ENCODE results near the gene NTM. TPM values are rescaled to one million over a fixed set of nuclear protein-coding genes. Genes with fewer than 3 reads are reported as not detected.

The NTM gene
- total RNA-seq, 1 donor from 2014 or later = 0.51 TPM

DNA sequence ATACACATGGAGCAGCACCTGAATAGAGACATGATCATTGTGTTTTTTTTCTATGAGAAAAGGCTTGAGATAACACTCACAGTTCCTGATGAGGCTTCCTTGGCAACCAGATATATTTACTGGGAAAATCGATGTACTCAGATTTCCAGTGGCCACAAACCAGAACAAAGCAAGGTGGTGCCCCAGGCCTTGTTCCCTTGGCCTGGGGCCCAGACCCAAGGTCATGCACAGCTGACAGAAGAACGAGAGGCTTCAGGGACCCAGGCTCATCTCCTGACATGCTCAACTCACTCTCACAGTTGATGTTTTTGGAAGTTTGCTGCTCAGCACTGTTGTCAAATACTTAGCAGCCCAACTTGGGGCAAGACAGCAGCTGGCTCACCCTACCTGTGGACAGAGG, 281.8 kb downstream of the NTM start:
- no peak for DNase-seq

DNA sequence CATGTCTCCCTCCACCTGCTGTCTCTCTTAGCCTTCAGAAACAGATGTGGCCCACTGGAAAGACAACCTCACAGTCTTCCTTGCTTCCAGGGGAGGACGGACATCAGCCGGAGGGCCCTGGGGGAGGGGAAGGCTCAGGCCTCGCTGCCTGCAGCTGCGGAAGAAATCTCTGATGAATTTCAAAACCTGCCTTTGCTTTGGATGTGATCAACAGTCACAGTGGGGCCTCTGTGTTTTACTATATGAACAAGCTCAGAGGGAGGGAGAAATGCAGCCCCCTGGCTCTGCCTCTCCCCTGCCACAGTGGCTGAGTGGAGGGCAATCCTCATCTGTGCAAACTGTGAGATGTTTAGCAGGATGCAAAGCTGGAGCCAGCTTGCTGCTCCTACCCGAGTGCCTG, 282.8 kb downstream of the NTM start:
- no peak for DNase-seq

DNA sequence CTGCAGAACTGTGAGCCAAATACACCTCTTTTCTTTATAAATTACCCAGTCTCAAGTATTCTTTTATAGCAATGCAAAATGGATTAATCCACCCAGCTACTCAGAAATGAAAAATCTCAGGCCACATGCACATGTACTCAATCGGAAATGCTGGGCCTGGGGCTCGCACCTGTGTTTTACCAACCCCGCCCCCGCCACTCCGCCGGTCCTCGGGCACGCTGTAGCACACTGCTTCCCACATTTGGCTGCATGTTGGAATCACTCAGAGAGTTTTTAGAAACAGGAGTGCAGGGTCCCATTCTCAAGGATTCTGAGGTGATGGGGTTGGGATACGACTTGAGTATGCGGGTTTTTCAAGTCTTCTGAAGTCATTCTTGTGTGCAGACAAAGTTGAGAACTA, 284.4 kb downstream of the NTM start:
- no peak for DNase-seq

DNA sequence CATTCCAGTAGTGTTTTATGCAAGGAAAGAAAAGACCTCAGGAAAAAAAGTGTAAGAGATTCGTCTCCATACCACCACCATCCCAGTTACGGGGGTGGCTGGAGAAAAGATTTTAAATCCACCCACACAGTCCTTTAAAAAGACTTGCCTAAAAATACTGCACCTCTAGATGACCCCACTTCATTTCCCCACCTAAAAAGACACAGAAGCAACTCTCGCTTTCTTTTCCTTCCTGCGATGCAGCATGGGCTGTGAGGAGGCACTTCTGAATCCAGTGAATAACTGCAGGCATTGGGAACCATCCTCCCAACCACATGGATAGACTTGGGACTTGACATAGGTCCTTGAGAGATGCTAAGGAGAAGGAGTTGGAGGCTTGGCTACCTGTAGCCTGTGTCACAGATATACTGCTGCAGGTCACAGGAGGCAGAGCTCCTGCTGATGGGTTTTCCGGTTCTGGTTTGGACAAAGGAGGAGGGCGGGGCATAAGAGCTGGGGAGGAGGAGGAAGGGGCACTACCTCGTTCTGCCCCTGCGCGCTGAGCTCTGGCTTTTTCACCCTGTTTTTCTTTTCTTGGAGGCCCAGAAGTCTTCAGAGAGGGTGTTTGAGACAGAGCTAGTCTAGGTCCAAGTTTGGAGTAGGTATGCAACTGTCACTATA, 285.9 kb downstream of the NTM start:
- no peak for DNase-seq

DNA sequence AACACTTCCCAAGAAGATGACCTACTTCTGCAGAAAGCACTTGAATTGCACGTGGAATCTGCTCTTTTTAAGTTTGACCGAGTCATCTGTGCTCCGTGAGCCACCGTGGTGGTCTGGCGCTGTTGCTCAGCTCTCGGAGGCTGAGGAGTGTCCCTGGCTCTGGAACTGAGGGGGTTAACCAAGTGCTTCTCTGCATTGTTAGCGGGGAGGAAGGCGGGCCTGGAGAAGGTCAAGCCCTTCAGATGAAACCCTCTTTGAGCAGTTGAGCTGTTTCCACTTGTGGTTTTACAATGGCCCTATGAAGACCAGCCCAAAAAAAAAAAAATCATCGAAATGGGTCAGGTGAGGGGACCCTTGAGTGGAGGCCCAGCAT, 286.4 kb downstream of the NTM start:
- no peak for DNase-seq

DNA sequence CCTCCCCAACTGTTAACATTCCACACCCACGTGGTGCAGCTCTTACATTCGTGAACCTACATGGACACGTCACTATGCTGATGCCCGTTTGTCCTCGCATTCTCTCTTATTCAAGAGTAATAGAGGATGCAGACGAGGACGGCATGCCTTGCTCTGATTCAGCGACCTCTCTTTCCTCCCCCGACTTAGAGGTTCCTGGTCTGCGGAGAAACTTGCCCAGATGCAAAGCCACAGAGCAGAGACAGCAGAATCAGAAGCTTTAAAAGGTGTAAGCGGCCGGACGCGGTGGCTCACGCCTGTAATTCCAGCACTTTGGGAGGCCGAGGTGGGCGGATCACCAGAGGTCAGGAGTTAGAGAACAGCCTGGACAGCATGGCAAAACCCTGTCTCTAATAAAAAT, 288.0 kb downstream of the NTM start:
- no peak for DNase-seq

DNA sequence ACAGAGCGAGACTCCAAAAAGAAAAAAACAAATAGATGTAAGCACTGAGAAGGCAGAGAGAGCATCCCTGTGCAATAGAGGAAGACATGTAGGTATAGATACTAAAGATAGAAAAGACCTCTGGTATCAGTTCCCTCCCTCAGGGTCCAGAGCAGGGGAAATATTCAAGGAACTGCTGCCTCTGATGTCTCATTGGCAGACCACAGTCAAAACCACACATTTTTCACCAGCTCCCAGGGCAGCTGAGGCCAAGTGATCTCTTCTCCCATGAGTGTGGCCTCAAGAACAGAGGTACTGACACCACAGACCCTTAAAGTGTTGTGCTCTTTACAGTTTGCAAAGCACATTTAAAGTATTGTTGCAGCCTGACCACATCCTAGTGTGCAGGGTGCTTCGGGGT, 288.5 kb downstream of the NTM start:
- DNase-seq = no peak

DNA sequence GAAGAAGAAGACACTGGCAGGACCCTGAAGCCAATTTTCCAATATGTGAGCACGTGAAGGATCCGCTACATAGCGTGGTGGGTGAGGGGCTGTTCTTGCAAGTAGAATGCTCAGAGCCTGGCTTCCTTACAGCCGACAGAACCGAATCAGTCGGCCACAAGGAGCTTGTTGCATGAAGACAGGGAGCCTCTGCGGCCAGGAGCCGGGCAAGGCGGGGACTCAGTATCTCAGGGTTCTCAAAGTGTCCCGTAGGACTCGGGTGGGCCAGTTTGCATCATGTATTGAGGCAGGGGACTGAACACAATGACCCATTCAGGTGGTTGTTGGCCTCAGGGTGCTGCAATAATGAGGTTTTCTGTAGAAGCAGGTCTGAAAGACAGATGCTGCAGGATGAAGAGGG, 289.5 kb downstream of the NTM start:
- DNase-seq = no peak

DNA sequence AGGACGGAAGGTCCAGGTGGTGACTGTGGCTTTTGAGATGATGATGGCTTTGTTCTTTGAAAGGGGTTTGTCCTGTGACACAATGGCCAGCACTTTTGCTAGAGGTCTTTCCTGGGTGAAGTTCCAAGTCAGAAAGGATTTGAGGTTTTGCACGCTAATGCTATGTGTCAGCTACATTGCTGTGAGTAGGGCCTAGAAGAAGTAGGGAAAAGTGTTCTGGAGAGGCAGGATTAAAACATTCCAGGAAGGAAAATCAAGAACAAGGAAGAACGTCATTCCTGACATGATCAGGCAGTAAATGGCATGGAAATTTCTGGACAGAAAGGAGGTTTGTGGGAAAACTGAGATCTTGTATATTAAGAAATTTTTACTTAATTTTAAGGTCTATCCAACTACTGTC, 290.7 kb downstream of the NTM start:
- no peak for DNase-seq

DNA sequence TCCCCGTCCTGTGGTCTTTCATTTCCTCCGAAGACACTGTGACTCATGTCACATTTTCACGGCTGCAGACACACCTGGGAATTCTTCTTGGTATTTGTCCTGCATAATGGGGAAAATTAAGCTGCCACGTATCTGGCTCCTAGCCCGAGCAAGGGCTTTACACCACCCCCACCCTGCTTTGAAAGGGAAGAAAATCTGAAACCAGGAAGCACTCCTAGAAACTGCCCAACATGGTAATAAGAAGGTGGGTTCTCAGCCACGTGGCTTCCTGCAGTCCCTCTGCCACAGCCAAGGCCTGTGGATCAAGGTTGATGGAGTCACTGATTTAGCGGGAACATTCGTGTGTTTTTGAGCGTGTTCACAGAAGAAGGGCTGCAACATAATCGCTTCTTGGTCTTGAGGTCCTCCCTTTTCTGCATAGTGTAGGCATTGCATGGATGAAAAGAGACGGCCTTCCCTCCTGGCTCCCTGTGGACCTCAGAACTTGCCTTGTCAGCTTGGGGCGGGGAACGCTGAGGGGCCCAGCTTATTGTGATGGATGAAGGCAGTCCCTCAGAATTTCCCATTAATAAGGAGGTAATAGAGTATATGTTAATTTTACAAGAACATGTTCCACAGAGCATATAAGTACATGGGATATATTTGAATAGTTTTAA, 292.0 kb downstream of the NTM start:
- DNase-seq = no peak

DNA sequence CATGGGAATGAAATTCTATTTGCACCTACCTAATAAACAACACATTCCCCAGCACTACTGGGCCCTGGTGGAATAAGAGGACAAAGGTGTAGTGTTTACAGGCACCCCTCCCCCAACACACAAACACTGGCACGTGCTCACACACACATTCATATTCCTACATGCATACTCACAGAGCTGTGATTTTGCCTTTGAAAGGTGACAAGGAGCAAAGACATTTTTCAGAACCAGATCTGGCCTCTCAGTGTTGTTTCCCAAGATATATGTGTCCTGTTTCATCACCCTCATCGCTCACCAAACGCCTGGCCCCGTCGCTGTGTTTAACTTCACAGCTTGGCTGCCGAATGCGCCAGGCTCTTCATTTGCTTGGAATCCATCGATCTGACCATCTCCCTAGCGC, 292.6 kb downstream of the NTM start:
- DNase-seq = no peak

DNA sequence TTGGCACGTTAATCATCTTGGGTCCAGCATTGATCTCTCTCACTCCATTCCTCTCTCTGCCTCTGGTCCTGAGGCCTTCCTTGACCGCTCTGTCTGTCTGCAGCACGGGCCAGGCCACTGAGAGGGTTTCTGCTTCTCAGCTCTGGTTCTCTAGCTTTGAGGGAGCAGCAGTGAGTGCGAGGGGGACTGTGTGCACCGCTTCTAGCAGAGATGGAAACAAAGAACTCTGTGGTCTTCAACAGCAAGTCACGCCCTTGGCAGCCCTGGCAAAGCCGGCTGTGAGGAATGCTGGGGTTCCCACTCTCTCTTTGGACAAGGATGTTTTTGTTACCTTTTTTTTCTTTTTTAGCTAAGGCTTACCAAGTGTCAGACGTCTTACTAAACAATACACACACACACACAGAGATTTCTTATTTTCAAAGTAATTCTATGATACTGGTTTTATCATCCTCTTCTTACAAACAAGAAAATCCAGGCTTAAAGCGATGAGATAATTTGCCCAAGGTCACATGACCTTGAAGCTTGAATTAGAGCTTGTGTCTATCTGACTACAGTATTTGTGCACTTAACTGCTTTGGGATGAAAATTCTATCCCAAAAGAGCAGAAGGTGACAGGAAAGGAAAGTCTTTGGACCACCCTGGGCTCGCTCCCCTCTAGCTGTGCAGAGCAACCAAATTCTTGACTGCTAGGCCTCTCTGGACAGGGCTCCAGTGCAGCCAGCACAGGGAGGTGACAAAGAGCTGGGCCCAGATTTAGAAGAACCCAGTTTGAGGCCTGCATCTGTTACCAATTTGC, 293.2 kb downstream of the NTM start:
- no peak for DNase-seq

DNA sequence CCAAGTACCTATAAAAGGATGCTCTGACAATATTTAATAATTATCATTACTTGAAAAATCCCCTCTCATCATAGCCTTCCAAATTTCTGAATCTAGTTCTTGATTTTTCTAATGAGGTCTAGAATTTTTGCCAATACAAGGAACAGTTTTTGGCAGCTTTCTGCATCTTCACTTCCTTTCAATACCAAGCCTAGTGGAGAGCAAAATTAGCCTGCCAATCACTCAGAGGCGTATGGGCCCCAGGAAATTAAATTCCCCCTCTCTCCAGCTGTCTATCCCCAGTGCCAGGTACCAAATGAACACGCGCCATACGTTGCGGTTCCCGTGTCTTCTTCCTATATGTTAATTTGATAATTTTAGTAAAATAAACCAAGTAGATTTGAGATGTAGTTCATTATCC, 293.9 kb downstream of the NTM start:
- DNase-seq = no peak

DNA sequence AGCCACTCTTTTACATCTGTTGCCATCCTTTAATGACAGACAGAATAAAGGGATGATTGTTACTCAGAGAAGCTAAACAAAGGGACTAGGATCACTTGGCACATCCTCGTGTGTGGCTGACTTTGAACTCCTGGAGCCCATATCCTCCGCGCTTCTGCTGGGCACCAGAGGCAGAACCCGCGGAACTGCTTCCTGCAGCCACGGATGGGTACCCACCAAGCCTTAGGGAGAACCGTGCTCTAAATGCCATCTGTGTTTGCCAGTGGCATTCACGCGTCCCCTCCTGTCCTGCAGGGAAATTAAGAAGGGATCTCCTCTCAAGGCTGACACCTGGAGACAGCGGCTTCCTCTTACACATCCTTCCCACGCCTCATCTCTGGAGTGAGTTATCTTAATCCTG, 294.4 kb downstream of the NTM start:
- no peak for DNase-seq

DNA sequence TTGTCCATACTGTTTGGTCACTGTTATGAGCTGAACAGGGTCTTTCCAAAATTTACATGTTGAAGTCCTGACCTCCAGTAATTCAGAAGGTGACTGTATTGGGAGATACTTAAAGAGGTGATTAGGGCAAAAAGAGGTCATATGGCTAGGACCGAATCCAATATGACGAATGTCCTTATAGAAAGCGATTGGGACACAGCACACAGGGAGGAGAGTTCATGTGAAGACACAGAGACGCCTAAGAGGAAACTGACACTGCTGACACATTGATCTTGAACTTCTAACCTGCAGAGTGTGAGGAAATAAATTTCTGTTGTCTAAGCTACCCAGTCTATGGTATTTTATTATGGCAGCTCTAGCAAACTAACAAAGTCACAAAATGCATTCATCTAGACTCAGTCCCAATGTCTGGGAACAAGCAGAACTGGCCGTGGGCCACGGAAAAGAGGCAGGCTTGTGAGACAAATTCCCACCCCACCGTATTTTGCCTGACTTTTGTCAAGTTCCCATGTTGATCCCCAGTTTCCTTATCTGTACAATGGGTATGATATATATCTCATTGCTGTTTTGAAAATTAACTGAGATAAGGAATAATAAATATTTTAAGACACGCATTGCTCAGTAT, 295.0 kb downstream of the NTM start:
- DNase-seq = no peak

DNA sequence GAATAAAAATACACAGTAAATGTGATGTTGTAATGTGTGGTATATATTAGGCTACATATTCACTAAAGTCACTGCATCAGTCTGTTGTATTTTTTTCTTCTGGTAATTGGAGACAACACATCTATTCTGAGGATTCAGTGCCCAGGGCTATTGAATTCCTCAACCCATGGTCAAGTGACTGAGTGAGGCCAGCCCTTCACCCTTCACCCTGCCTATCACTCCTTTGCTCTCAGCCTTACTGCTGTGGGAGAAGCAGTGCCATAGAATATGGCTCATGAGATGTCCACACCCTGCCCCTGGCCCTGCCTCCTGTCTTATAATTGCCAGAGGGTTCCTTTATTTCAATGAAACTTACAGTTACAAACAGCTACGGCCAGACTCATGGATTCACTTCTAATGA, 295.6 kb downstream of the NTM start:
- no peak for DNase-seq

DNA sequence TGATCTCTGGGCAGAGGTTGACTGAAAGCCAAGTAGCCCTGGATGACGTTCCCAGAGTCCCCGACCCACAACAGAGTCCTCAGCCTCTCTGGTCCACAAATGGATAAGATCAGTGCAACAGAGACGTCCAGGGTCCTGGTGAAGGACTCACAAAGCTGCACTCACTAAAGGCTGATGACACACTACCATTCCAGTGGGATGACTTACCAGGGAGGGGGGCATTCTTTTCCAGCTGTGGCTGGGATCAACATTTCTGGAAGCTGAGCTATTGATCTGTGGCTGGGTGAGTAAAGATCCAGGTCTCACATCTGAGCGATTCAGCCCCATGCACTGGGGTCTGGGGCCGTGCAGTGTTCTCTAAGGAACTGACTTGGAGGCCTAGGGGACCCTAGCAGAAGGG, 296.2 kb downstream of the NTM start:
- DNase-seq = no peak

DNA sequence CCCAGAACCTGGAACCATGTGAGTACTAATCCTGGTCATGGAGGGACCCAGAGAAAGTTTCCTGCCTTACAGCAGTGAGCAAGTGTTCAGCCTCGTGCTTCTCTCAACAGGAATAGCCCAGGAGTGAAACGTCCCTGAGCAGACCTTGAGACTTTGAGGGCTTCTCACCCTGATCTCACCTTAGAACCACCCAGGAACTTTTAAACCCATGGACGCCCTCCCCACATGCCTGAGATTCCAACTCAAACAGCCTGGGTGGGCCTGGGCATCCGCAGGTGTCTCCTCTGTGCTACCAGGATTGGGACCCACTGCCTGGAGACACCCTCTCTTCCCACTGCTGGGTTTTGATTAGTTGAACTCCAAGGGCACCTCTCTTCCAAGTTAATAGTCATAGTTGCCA, 297.2 kb downstream of the NTM start:
- DNase-seq = no peak

DNA sequence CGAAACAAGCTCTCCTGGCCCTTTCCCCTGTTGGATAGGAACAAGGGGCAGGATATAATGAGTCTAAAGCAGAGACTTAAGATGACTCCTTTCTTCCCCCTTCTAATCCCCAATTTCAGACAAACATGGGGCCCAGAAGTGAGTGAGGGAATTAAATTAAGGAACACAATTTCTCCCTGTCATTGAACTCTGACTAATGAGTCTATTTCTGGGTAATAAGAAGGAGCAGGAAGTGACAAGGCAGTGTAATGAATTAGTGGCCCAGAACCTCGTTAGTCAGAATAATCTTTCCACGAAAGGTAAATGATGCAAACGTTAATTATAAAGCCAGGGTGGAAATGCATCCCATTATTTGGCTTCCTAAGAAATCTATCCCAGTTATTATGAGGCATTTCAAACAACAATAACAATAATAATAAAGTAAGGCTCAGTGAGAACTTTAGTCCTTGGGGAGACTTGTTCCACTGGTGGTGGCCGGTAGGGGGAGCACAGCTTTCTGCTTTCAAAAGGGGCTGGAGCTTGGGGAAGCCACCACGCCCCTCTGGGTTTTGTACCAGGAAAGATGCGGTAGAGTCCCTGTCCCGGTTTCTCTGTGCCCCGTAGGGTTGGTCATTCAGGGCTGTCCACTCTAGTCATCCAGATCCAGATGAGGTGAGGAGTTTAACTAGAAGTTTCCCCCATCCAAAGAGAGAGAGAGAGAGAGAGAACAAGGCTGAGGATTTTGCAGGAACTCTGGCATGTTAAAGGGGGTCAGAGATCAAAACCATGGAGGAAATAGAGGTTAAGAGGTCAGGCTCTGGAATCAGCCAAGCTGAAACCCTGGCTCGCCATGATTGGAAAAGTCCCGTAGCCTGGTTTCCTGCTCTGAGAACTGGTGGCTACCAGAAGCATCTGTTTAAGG, 298.3 kb downstream of the NTM start:
- DNase-seq = peak; percentile 64

DNA sequence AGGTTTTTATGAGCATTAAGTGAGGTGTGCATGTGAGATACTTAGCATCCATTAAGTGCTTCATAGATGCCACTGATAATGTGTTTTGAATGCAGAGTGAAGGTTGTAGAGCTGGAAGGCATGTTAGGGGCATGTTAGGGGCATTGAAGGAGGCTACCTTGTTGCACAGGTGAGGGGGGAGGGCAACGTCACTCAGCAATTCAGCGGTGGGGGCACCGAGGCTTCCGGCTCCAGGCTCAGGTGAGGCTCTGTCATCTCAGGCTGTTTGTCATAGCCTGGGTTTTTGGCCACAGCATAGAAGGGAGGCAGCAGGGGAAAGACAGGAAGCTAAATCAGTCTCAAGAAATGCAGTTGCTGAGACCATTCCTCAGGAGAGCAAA, 299.0 kb downstream of the NTM start:
- no peak for DNase-seq

DNA sequence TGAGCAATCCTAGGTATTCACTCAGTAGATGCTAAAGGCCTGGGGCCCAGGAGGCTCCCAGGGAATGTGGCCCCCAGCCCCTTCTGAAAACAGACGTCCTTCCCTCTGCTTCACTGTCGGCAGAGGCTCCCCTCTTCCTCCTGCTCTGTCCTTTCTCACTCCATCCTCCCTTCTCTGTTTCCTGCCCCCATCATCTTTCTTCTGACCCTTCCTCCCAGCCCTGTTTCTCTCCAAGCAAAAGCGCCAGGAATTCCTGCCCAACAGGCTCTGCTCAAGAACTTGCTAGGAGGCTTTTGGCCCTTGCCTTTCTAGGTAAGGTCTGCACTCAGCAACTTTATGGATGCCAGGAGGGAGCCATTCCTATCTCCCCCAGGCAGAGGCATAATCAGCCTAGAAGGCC, 300.5 kb downstream of the NTM start:
- no peak for DNase-seq

DNA sequence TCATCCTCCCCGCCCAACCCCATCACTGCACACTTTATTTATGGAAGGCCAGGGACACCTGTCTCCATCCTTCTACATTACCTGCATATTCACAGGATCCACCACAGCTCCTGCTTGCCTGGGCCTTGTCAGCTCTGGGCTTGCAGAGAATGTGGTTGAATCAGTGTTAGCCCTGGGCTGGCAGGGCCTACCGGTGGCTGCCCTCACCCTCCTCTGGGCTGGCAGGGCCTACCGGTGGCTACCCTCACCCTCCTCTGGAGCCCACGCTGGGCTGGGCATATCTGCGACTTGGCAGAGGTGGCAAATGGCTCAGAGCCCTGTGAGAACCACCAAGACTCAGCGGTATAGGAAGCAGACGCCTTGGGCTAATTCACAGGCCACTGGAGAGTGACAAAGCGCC, 300.9 kb downstream of the NTM start:
- DNase-seq = no peak

DNA sequence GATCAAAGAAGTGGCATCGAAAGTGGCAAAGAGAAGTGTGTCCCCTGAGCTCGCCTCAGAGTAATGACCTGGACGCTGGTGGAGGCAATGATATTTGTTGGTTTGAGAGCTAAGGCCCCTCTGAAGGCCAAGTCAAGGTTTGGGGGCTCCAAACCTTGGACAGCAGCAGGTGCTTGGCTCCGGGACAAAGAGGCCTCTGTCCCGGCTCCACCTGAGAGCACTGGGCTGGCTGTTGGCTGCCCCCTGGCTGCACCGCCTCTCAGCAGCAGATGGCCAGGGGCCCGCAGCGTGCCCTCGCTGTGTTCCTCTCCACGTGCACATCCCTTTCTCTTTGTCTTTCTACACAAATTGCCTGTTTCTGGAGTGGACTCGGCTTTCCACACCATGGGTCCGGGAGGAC, 301.3 kb downstream of the NTM start:
- no peak for DNase-seq

All from dermis blood vessel endothelial cell (primary cell).